Measurements from ENCODE around the gene CAB39L.
"Not testable (repeated sequence)": the region's sequence is repeated elsewhere in the genome, so short reads cannot be mapped to it uniquely, and the experiment has no call there.

The CAB39L gene

GRCh38 chr13:49300739-49301589 lies 142.9 kb downstream of the CAB39L start:
- TF ChIP-seq CTCF (IDR thresholded peaks at IDR 0.05; ENCODE audit: low read depth, low read length): peak; percentile 63
- H3K4me3 ChIP-seq (ENCODE audit: low read depth, low read length): no peak overlapping the region

- TF ChIP-seq CTCF (IDR thresholded peaks at IDR 0.05; ENCODE audit: low read depth, low read length): no peak
- no peak overlapping the region for H3K4me3 ChIP-seq (ENCODE audit: low read depth, low read length)
Measured at GRCh38 chr13:49300276-49300675, 143.6 kb downstream of the CAB39L start.

- no peak for TF ChIP-seq CTCF (IDR thresholded peaks at IDR 0.05; ENCODE audit: low read depth, low read length)
- no peak overlapping the region for H3K4me3 ChIP-seq (ENCODE audit: low read depth, low read length)
Measured at GRCh38 chr13:49298903-49299605, 144.8 kb downstream of the CAB39L start.

GRCh38 chr13:49298416-49298815 lies 145.4 kb downstream of the CAB39L start:
- H3K4me3 ChIP-seq (ENCODE audit: low read depth, low read length): no peak overlapping the region
- no peak for TF ChIP-seq CTCF (IDR thresholded peaks at IDR 0.05; ENCODE audit: low read depth, low read length)

- H3K4me3 ChIP-seq (ENCODE audit: low read depth, low read length): no peak overlapping the region
Measured at GRCh38 chr13:49297338-49297737, 146.5 kb downstream of the CAB39L start.

GRCh38 chr13:49296659-49297058 lies 147.2 kb downstream of the CAB39L start:
- no peak for TF ChIP-seq CTCF (IDR thresholded peaks at IDR 0.05; ENCODE audit: low read depth, low read length)
- no peak overlapping the region for H3K4me3 ChIP-seq (ENCODE audit: low read depth, low read length)

More at GRCh38 chr13:49297338-49297737, 146.5 kb downstream of the CAB39L start:
- TF ChIP-seq CTCF (IDR thresholded peaks at IDR 0.05; ENCODE audit: low read depth, low read length): no peak

- TF ChIP-seq CTCF (IDR thresholded peaks at IDR 0.05; ENCODE audit: low read depth, low read length): no peak
- H3K4me3 ChIP-seq (ENCODE audit: low read depth, low read length): no peak overlapping the region
Measured at GRCh38 chr13:49295244-49295643, 148.6 kb downstream of the CAB39L start.

GRCh38 chr13:49294723-49295122 lies 149.1 kb downstream of the CAB39L start:
- H3K4me3 ChIP-seq (ENCODE audit: low read depth, low read length): not testable (repeated sequence)

Data from WI38 (cell line).